ENCODE data around the gene RP2. TPM values are rescaled to one million over a fixed set of nuclear protein-coding genes. Genes with fewer than 3 reads are reported as not detected.

Gene RP2
- total and polyA plus RNA-seq, 9 of the 15 experiments (the other 6 are each of a cell fraction or from before 2014, with no cell fraction given) = 2.0 to 6.9 (median 3.5) TPM

GRCh38 chrX:46836701-46837557 lies at the start of gene RP2 (continued):
- TF ChIP-seq CHAMP1 (IDR thresholded peaks at IDR 0.05) (no peak), ELK3 (CRISPR knock-in tag; IDR thresholded peaks at IDR 0.05) (no peak), VEZF1 (CRISPR knock-in tag; IDR thresholded peaks at IDR 0.05) (peak; percentile 55; the same call in 1 of the 2 replicates), POLR2B (IDR thresholded peaks at IDR 0.05; ENCODE audit: low read depth, partially characterized antibody) (peak; percentile 42), E2F6 (IDR thresholded peaks at IDR 0.05; ENCODE audit: borderline replicate concordance in 1 of 2, extremely low read depth in 1 of 2, insufficient read depth in 1 of 2, insufficient read length in 1 of 2, low read depth in 1 of 2, low read length in 1 of 2, poor library complexity in 1 of 2, severe bottlenecking in 1 of 2) (peak; percentile 28 to 33), ZNF408 (CRISPR knock-in tag; IDR thresholded peaks at IDR 0.05; ENCODE audit: low read depth) (no peak), GABPA (tag; conservative IDR thresholded peaks at IDR 0.05; ENCODE audit: low read depth) (0 out of 2 replicates have a peak, but pooled peaks have one; percentile 34), SPI1 (IDR thresholded peaks at IDR 0.05; ENCODE audit: borderline replicate concordance, low read depth, low read length) (peak; percentile 94), E2F3 (CRISPR knock-in tag; IDR thresholded peaks at IDR 0.05) (no peak), BMI1 (IDR thresholded peaks at IDR 0.05; ENCODE audit: low read length) (0 out of 2 replicates have a peak, but pooled peaks have one; percentile 60), ZNF586 (CRISPR knock-in tag; conservative IDR thresholded peaks at IDR 0.05) (no peak), ZNF224 (CRISPR knock-in tag; IDR thresholded peaks at IDR 0.05) (no peak), E2F1 (CRISPR knock-in tag; IDR thresholded peaks at IDR 0.05) (peak; percentile 35; the same call in 1 of the 2 replicates), POLR2AphosphoS5 (IDR thresholded peaks at IDR 0.05; ENCODE audit: control insufficient read depth, insufficient read depth, low read depth, low read length) (peak; percentile 48; the same call in 1 of the 2 replicates), CREM (IDR thresholded peaks at IDR 0.05; ENCODE audit: low read depth) (peak; percentile 65), ZNF277 (CRISPR knock-in tag; IDR thresholded peaks at IDR 0.05; ENCODE audit: borderline replicate concordance) (no peak), NFYB (IDR thresholded peaks at IDR 0.05; ENCODE audit: extremely low read depth, insufficient read length) (peak; percentile 64)

Data from K562 (cell line).